ENCODE data around the gene ZBTB32.
A peak's percentile ranks its signal among the peaks of the same experiment; 100 is the strongest.

Gene ZBTB32

DNA sequence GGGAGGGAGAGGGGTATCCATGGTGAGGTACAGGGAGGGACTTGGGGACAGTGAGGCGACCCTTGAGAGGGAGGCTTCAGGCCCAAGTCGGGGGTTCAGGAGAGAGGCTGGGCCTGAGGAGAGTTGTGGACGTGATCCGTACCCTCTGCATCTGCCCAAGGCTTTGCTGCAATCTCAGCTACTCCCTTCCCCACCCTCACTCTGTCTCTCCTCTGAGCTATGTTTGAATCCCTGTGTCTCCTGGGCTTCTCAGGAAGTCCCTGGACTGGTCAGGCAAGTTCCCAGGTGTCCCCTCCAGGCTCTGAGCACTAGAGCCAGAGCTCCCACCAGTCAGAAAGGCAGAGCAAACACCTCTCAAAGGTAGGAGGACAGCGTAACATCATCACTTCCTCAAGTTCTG is 45.8 kb downstream of the ZBTB32 start:
- no peak for DNase-seq (ENCODE audit: extremely low read depth in 1 of 2, low read depth in 1 of 2)

DNA sequence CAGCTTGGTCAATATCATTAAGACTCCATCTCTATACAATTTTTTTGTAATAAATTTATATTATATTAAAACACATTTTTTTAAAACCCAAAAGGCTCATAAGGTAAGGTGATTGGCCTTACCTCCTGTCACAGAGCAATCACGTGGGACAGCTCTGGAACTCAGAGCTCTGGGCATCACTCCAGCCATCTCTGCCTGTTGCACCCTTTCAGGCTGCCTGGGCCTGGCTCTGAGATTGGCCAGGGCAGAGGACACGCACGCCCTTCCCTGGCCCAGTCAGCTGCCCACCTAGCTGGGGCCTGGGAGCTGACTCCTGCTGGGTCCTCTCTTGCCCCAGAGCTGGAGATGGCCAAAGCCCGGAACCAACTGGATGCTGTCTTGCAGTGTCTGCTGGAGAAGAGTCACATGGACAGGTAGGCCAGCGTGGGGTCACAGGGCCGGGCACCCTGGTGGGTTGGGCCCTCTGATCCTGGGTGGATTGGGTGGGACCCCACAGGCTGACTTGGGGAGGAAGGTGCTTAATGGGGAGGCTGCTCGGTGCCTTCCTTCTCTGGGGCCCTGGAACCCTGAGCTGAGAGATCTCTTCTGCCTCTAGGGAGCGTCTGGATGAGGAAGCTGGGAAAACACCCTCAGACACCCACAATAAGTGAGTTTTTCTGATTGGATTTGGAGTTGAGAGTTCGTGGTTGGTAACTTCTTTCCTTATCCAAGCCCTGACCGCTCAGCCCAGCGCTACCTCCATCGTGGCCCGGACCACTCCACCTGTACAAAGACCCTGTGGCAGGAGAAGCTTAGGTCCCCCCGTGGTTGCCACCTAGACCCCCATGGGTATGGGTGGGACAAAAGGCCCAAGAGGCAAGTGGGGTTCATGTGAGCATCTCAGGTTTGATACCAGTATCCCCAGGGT is 47.7 kb downstream of the ZBTB32 start:
- DNase-seq (ENCODE audit: extremely low read depth in 1 of 2, low read depth in 1 of 2), result no peak

DNA sequence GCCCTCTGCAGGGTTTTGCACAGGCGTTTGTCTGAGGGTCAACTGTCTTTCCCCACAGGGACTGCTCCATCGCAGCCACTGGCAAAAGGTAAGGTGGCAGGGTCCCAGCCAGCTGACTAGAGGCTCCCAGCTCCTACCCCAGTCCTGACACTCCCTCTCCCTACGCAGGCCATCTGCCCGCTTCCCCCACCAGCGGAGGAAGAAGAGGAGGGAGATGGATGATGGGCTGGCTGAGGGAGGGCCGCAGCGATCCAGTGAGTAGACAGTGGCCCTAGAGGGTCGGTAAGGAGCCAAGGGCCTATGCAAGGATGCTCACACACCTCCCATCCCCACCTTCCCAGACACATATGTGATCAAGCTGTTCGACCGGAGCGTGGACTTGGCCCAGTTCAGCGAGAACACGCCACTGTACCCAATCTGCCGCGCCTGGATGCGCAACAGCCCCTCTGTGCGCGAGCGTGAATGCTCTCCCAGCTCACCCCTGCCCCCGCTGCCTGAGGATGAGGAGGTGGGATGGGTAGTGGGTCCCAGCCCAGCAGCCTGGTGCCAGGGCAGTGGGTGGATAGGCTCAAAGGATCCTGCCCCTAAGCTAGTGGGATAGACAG is 48.5 kb downstream of the ZBTB32 start:
- no peak for DNase-seq (ENCODE audit: extremely low read depth in 1 of 2, low read depth in 1 of 2)

DNA sequence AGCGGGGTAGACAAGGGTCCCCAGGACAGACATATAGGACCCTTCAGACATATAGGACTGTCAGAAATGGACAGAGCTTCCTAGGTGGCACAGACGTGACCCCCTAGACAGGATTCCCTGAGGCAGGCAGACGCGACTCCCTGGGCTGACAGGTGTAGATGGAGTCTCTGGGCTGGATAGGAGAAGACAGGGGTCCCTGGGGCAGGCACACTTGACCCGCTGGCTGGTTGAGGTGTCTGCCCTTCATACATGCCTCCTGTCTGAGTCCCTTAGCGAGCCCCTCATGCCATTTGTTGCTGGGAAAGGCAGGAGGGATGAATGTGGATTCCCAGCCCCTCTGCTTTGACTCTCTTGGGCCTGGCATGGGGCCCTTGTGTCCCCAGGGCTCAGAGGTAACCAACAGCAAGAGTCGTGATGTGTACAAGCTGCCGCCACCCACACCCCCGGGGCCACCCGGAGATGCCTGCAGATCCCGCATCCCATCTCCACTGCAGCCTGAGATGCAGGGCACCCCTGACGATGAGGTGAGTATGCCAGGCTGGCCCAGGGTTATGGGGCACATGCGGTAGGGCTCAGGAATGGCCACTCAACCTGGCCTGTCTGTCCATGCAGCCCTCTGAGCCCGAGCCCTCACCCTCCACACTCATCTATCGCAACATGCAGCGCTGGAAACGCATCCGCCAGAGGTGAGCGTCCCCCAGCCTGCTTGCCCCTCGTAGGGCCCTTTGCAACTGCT is 49.4 kb downstream of the ZBTB32 start:
- DNase-seq (ENCODE audit: extremely low read depth in 1 of 2, low read depth in 1 of 2), result no peak

GRCh38 chr19:35754370-35755130 is 50.2 kb downstream of the ZBTB32 start:
- DNase-seq (ENCODE audit: extremely low read depth in 1 of 2, low read depth in 1 of 2), result no peak

GRCh38 chr19:35755131-35755549 is 50.8 kb downstream of the ZBTB32 start:
- DNase-seq (ENCODE audit: extremely low read depth in 1 of 2, low read depth in 1 of 2), result no peak

- no peak for DNase-seq (ENCODE audit: extremely low read depth in 1 of 2, low read depth in 1 of 2)
Measured at GRCh38 chr19:35755550-35756376, 51.4 kb downstream of the ZBTB32 start.

- DNase-seq (ENCODE audit: extremely low read depth in 1 of 2, low read depth in 1 of 2), result no peak
Measured at GRCh38 chr19:35756377-35757230, 52.2 kb downstream of the ZBTB32 start, which contains the start of gene HSPB6. Gene HSPB6, minus strand, starts transcription at chr19:35757029. Its CDS starts 21 bp downstream, at chr19:35757008.

DNA sequence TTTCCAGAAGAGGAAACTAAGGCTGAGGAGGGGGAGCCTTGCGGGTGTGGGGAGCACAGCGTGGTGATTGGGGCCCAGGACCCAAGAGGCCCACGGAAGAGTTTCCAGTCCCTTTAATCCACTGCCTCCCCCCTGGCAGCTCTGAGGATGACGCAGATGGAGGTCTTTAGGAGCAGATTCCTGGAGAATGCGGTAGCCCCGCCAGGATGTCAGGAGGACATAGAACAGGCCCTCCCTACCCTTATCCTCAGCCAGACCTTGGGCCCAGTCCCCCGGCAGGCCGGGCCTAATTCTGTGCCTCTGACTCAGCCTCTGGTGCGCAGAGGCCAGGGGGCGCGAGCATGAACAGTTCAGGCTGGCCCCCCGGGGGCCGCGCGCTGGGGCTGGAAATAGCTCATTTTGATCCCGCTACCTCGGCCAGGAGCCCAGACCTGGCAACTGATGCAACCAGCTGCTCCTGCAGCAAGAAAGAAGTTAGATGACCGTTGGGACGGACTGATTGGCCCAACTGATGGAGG is 52.9 kb downstream of the ZBTB32 start:
- DNase-seq (ENCODE audit: extremely low read depth in 1 of 2, low read depth in 1 of 2), result no peak

DNA sequence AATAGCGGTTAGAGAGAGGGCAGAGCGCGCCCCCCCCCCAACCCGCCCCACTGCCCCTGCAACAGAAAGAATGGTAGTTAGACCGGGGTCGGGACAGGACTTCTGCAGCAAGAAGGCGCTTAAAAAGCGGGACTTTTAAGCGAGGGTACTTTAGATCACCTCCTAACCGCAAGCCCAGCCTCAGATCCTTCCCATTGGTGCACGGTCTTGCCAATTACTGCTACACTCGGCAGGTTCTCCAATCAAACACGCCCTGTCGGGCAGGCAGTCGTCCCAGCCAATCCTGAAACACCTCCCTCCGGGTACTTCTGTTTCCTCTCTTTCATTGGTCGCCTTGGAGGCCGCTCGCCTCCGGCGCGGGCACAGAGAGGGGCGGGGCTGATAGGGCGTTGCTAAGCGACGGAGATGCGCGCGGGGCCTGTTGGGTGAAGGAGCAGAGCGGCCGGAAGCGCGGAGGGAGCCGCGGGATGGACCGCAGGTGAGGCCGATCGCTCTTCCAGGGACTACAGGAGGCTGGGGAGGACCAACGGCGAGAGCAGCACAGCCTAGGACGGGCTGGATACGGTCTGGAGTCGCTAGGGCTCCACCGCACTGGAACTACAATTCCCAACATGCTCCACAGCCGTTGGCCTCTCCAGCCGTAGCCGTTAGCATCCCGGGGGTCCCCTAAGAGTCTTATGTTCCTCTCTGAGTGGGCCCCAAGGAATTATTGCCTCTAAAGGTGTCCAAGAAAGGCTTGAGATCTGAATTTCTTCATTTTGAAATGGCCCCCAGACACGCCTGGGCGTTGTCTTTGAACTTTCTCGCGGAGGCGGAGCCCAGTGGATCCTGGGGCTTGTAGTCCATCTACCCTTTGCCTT is 53.6 kb downstream of the ZBTB32 start, which contains the start of gene PROSER3:
Gene PROSER3, plus strand, starts transcription at position 428 of the 860 bp plus-strand sequence. Its CDS starts 40 bp downstream, at position 468.
- DNase-seq (ENCODE audit: extremely low read depth in 1 of 2, low read depth in 1 of 2), result peak; percentile 94 to 96

GRCh38 chr19:35759697-35760096 is 55.3 kb downstream of the ZBTB32 start:
- DNase-seq (ENCODE audit: extremely low read depth in 1 of 2, low read depth in 1 of 2), result no peak

GRCh38 chr19:35760711-35761349 is 56.5 kb downstream of the ZBTB32 start:
- DNase-seq (ENCODE audit: extremely low read depth in 1 of 2, low read depth in 1 of 2), result no peak

DNA sequence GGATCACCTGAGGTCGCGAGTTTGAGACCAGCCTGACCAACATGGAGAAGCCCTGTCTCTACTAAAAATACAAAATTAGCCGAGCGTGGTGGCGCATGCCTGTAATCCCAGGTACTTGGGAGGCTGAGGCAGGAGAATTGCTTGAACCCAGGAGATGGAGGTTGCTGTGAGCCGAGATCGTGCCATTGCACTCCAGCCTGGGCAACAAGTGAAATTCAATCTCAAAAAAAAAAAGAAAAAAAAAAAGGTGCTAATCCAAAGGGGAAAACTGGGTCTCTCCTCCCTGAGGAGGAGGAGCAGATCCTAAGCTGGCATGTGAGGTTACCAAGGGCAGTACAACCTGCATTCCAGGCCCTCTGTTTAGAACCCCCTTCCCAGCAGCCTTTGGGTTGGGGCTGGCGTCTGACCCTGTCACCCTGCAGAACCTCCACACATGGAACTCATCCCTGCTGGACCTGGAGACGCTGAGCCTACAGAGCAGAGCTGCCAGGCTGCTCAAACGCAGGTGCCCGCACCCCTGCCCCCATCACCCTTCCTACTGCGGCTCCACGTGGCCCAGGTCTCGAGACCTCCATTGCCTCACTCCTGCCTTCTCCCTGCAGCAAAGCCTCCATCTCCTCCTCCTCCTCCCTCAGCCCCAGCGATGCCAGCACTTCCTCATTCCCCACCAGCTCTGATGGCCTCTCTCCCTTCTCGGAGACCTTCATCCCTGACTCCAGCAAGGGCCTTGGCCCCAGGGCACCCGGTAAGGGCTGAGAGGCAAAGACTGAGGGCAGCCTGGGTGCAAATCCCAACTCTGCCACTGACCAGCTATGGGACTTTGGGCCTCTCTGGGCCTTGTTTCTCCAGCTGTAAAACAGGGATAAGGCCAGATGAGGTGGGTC is 60.3 kb downstream of the ZBTB32 start:
- DNase-seq (ENCODE audit: extremely low read depth in 1 of 2, low read depth in 1 of 2), result no peak

Measured in activated CD8-positive, alpha-beta memory T cell treated with anti-CD3 and anti-CD28 coated beads for 1 hour (primary cell).